RWPE1 (cell line): ENCODE results near the gene STARD10.

Source experiments
- CTCF ChIA-PET: fragments of 350-600 bp; sonication (Branson Sonifier 250); formaldehyde crosslinking; extraction: SDS; loops from one replicate; lab custom pipeline; 2021; lab: Yijun Ruan, JAX
- POLR2A ChIA-PET: fragments of 400-600 bp; formaldehyde crosslinking; extraction: SDS; loops from one replicate; lab custom pipeline; 2020; ENCODE audit warnings: antibody characterized with exemption; ENCODE audit not compliant: low non-redundant PET; lab: Yijun Ruan, JAX
- DNase-seq: peaks from one replicate; pipeline ENCODE4 v3.0.0; 2012; ENCODE audit warnings: low spot score
- H3K27ac ChIP-seq: fragments of 450-650 bp; 2 replicates; pipeline ENCODE4 v1.5.1; 2017
- TF ChIP-seq, protein P1 (sequence below): fragments of 450-650 bp; conservative IDR thresholded peaks from 2 replicates; pipeline ENCODE4 v1.5.1; 2017; ENCODE audit warnings: low read depth, mild to moderate bottlenecking

STARD10 gene, protein sequence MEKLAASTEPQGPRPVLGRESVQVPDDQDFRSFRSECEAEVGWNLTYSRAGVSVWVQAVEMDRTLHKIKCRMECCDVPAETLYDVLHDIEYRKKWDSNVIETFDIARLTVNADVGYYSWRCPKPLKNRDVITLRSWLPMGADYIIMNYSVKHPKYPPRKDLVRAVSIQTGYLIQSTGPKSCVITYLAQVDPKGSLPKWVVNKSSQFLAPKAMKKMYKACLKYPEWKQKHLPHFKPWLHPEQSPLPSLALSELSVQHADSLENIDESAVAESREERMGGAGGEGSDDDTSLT

DNA sequence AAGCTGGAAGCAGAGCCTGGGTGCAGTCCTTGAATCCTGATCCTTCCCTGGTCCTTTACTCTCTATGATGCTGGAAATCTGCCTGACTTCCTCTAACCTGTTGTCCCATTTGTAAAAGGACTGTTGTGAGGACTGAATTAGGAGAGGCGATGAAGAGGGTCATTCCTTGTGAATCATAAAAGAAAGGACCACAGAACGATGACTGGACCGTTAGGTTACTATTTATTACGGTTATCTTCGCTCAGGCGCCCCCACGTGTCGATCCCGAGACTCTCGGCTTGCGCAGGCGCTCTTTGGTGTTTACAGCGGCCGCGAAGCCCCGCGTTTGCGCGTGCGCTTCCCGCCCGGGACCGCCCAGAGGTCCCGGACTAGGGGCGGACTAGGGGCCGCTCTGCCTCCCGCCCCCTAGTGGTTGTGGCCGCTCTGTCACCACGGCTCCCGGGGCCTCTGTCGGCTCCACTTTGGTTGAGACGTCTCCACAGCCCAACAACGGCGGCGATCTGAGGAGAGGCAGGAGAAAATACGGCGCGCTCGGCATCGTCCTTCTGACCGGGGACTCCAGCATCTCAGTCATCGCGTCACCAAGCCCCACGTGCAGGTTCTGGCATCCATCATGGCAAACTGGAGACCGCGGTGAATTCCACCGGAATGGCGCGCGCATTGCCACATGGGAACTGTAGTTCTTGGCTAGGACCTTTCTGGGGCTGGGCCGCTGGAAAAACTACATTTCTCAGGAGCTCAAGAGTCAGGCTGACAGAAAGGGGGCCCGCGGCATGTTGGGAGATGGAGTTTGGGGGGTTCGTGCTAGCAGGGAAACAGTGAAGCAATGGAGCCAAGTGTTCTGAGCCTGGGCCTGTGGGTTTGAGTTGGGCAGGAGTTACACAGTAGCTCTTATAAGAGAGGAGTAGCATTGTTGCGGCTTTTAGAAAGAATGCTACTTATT, at the start of gene STARD10:
TSS of gene STARD10 (minus strand) at position 623 of the 943 bp plus-strand sequence. CDS start 12,866 bp downstream, outside the sequence.
- ChIA-PET POLR2A (interaction anchor here (1.3 kb wide), 1 partner anchor 11 kb away, joined by 4 read pairs; no protein-coding TSS in a partner anchor), CTCF (interaction anchor here (0.6 to 3.4 kb wide), 17 partner anchors 11 to 433 kb away, joined by 3 to 26 read pairs (median 3); no protein-coding TSS in a partner anchor)
- TF ChIP-seq, protein P1, sequence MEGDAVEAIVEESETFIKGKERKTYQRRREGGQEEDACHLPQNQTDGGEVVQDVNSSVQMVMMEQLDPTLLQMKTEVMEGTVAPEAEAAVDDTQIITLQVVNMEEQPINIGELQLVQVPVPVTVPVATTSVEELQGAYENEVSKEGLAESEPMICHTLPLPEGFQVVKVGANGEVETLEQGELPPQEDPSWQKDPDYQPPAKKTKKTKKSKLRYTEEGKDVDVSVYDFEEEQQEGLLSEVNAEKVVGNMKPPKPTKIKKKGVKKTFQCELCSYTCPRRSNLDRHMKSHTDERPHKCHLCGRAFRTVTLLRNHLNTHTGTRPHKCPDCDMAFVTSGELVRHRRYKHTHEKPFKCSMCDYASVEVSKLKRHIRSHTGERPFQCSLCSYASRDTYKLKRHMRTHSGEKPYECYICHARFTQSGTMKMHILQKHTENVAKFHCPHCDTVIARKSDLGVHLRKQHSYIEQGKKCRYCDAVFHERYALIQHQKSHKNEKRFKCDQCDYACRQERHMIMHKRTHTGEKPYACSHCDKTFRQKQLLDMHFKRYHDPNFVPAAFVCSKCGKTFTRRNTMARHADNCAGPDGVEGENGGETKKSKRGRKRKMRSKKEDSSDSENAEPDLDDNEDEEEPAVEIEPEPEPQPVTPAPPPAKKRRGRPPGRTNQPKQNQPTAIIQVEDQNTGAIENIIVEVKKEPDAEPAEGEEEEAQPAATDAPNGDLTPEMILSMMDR, result peak; percentile 97

DNA sequence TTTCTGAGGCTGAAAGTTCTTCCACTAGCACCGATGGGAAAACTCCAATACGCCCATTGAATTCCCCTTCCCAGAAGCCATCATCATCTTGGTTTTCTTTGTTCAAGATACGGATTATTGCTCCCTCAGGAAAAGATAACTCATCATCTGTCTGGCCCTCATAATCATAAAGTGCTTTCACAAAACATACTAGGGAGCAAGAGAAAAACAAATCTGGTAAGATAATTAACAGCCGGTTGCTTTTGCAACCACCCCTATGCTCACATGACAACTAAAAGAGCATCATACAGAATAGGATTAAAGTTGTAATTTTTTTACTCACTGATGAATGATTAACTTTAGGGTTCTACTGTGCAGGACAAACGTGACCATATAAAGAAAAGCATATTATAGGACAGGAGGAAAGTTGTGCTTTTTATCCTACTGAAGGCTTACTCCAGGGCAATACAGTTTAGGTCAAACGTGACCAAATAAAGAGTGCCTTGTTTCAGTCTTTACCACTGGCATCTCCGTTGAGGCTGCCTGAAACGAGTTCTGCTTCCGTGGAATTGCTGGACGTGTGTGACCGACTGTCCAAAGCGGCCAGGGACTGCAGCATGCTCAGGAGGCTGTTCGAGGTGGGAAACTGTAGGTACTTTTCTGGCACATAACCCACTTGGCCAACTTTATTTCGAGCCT, 48.9 kb upstream of the STARD10 start:
- ChIA-PET POLR2A (no interaction called here), CTCF (no interaction called here)
- no peak for DNase-seq
- no peak overlapping the region for H3K27ac ChIP-seq
- TF ChIP-seq, protein P1, result no peak

More for the DNA sequence above, at the start of gene STARD10:
- peak; percentile 98 for DNase-seq
- H3K27ac ChIP-seq, result peak within 1 kb of the TSS; percentile 88

DNA sequence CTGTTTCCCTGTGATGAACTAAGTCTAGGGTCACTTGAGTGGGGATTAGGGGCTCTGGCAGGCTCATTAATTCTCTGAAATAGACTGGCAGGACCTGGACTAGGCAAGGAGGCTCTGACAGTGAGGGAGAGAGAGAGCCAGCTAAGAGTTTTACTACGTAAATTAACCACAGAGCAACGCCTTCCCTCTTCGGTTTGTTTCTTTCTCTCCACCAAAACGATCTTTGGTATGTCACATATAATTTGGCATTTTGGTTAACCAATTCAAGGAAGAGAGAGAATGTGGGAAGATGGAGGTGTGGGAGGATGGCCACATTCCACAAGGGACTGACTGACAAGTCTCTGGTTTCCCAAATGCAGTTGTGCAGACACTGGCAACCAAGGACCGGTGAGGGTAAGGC, 48.3 kb upstream of the STARD10 start:
- TF ChIP-seq, protein P1, result no peak
- CTCF ChIA-PET, result no interaction called here

DNA sequence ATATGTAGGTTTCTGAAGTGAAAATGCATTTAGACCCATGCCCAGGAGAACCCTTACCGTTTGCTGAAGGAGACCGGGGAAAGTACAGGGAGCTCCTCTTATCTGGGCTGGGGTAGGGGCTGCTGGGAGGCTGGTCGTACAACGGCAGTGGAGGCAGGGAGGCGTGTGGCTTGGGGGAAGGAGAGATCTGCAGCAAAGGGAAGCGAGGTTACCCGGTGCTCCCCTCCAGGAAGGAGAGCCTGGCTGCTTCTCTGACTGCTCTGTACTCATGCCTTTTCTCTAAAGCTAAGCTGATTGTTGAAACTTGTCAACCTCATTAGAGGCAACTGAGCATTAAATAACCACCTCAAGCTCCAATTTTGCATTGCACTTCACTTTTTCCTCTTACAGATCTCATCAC, 47.5 kb upstream of the STARD10 start:
- DNase-seq, result no peak
- CTCF ChIA-PET, result interaction anchor here (0.6 to 1.5 kb wide), 2 partner anchors 10 to 116 kb away, joined by 3 to 7 read pairs; no protein-coding TSS in a partner anchor
- POLR2A ChIA-PET, result no interaction called here
- TF ChIP-seq, protein P1, result no peak
- H3K27ac ChIP-seq, result no peak overlapping the region

More for the DNA sequence above, 48.3 kb upstream of the STARD10 start:
- no peak overlapping the region for H3K27ac ChIP-seq
- POLR2A ChIA-PET, result no interaction called here
- no peak for DNase-seq

DNA sequence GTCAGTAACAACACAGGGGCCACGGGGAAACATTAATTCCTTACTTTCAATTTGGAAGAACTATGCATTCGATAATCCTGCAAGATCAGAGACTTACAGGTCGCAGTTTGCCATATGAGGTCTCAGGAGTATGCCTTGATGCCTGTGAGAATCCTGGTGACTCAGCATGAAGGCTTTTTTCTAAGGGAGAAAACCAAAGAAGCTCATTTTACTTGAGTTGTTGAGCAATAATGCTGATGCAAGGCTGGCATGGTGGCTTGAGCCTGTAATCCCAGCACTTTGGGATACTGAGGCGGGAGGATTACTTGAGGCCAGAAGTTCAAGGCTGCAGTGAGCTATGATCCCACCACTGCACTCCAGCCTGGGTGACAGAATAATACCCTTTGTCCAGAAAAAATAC, 46.9 kb upstream of the STARD10 start:
- TF ChIP-seq, protein P1, result no peak
- DNase-seq, result peak; percentile 26
- peak overlapping the region; percentile 42 for H3K27ac ChIP-seq
- ChIA-PET CTCF (interaction anchor here (0.6 to 1.5 kb wide), 4 partner anchors 9 to 449 kb away, joined by 3 to 7 read pairs (median 4); no protein-coding TSS in a partner anchor), POLR2A (no interaction called here)
